OCI-LY3 (cell line): ENCODE measurements around the gene RNU11.
"Not testable (repeated sequence)": the region's sequence is repeated elsewhere in the genome, so short reads cannot be mapped to it uniquely, and the experiment has no call there.

Source experiments
- EZH2phosphoT487 ChIP-seq: fragments of 200-600 bp; shearing (Covaris generic); IDR thresholded peaks from 2 replicates; pipeline ENCODE4 v1.6.1; 2018; ENCODE audit warnings: antibody characterized with exemption, mixed run types, low read depth
- TF ChIP-seq, protein P1 (sequence below): fragments of 200-600, 300-600 bp; sonication (generic); IDR thresholded peaks from 2 replicates; pipeline ENCODE4 v1.5.1; 2014; ENCODE audit warnings: antibody characterized with exemption, low read length, low read depth

DNA sequence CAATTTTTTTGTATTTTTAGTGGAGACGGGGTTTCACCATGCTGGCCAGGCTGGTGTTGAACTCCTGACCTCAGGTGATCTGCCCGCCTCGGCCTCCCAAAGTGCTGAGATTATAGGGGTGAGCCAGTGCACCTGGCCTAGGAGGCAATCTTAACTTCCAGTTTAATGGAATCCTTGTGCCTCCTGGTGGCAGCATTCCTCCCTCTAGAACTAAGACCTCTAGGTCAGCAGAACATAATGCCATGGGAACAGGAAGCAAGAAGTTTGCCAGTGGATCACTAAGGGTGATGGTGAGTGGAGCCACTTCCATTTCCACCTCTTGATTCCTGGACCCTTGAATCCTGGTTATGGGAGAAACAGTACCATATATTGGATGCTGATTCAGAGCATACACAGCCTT is 5.5 kb downstream of the RNU11 start:
- TF ChIP-seq, protein P1, sequence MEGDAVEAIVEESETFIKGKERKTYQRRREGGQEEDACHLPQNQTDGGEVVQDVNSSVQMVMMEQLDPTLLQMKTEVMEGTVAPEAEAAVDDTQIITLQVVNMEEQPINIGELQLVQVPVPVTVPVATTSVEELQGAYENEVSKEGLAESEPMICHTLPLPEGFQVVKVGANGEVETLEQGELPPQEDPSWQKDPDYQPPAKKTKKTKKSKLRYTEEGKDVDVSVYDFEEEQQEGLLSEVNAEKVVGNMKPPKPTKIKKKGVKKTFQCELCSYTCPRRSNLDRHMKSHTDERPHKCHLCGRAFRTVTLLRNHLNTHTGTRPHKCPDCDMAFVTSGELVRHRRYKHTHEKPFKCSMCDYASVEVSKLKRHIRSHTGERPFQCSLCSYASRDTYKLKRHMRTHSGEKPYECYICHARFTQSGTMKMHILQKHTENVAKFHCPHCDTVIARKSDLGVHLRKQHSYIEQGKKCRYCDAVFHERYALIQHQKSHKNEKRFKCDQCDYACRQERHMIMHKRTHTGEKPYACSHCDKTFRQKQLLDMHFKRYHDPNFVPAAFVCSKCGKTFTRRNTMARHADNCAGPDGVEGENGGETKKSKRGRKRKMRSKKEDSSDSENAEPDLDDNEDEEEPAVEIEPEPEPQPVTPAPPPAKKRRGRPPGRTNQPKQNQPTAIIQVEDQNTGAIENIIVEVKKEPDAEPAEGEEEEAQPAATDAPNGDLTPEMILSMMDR: not testable (repeated sequence)
- not testable (repeated sequence) for TF ChIP-seq EZH2phosphoT487
